Spleen (tissue), 11 donors: ENCODE measurements around the gene SMARCA4. TPM values are rescaled to one million over a fixed set of nuclear protein-coding genes. Genes with fewer than 3 reads are reported as not detected.
A peak's percentile ranks its signal among the peaks of the same experiment; 100 is the strongest.

ENCODE experiments used
- DNase-seq: peaks from one replicate; pipeline ENCODE4 v3.0.0-alpha.2; 2020
- H3K27ac ChIP-seq, 8 donors: fragments of 200-600 bp; sonication (generic) in 7 of 8; 1 replicate in 4 of 8; 2 replicates in 4 of 8; pipeline versions ENCODE4 v1.5.0 to v1.8.0; 2016 to 2021; ENCODE audit warnings: inconsistent platforms in 4 of 8, mild to moderate bottlenecking in 4 of 8, moderate library complexity in 1 of 8
- H3K27me3 ChIP-seq, 7 donors: fragments of 200-600 bp; sonication (generic) in 6 of 7; replicated peaks in 1 of 7; 1 replicate in 4 of 7; 2 replicates in 3 of 7; pipeline versions ENCODE4 v1.5.0 to v1.8.0; 2016 to 2021; ENCODE audit warnings: inconsistent platforms in 3 of 7, mild to moderate bottlenecking in 1 of 7
- H3K36me3 ChIP-seq, 6 donors: fragments of 200-600 bp; sonication (generic) in 5 of 6; 1 replicate in 4 of 6; 2 replicates in 2 of 6; pipeline versions ENCODE4 v1.5.0 to v1.8.0; 2016 to 2021; ENCODE audit warnings: inconsistent platforms in 2 of 6
- H3K4me1 ChIP-seq, 6 donors: fragments of 200-600 bp; sonication (generic) in 5 of 6; 1 replicate in 3 of 6; 2 replicates in 3 of 6; pipeline versions ENCODE4 v1.5.0 to v1.8.0; 2016 to 2021; ENCODE audit warnings: inconsistent platforms in 3 of 6
- H3K4me3 ChIP-seq, 8 donors: fragments of 200-600 bp; sonication (generic) in 7 of 8; 1 replicate in 4 of 8; 2 replicates in 4 of 8; pipeline versions ENCODE4 v1.5.0 to v1.8.0; 2016 to 2021; ENCODE audit warnings: inconsistent platforms in 4 of 8, mild to moderate bottlenecking in 4 of 8, moderate library complexity in 2 of 8
- H3K9me3 ChIP-seq, 8 donors: fragments of 200-600 bp; sonication (generic) in 7 of 8; 1 replicate in 4 of 8; 2 replicates in 4 of 8; pipeline versions ENCODE4 v1.5.0 to v1.8.0; 2016 to 2021; ENCODE audit warnings: inconsistent platforms in 4 of 8
- POLR2A ChIP-seq, 3 donors: fragments of 450-650 bp; IDR thresholded peaks; one replicate each; pipeline ENCODE4 v1.5.1; 2017; ENCODE audit warnings: antibody characterized with exemption in 3 of 3, mild to moderate bottlenecking in 1 of 3
- POLR2AphosphoS5 ChIP-seq, 3 donors: sonication (generic); formaldehyde crosslinking; IDR thresholded peaks; one replicate each; pipeline ENCODE4 v1.5.1; 2017; ENCODE audit warnings: antibody characterized with exemption in 3 of 3
- WGBS, 5 donors: extraction: QIAGEN DNeasy Blood & Tissue Kit in 3 of 5; methylation state at CpG; one replicate each; pipeline versions ENCODE4 v1.1.5 to v1.1.7; 2013 to 2018; 5-methylcytosine and 5-hydroxymethylcytosine counted together
- intact Hi-C: fragments of 100-400 bp; cut with DNase I; formaldehyde crosslinking; loops from one replicate; pipeline ENCODE4 v1.15.0; 2023; ENCODE audit warnings: low total_unique reads
- polyA plus RNA-seq, 3 donors: library from polyadenylated mRNA; stranded (reverse); fragments of 200-250 nt; gene quantifications; one replicate each; pipeline ENCODE4 v1.2.1, GENCODE V29; 2013
- total RNA-seq, 7 donors: library from RNA; depleted of rRNA in 3 of 7; stranded (reverse); fragments of >200 nt in 3 of 7; fragmentation: NEBNext Ultra II Directional in 4 of 7; extraction: Animal tissue kit (Norgen Biotek cat#: 25700) in 4 of 7; gene quantifications; one replicate each; pipeline versions ENCODE4 v1.1.0 to v1.2.1, GENCODE V29; 2016 to 2021
- TF ChIP-seq, protein P1 (sequence below), 11 experiments: fragments of 200-600 bp in 7 of 11; fragments of 450-650 bp in 4 of 11; sonication (generic) in 4 of 11; IDR thresholded peaks in 8 of 11; conservative IDR thresholded peaks in 3 of 11; 1 replicate in 7 of 11; 2 replicates in 4 of 11; pipeline versions ENCODE4 v1.4.0 to v1.8.0; 2016 to 2021; ENCODE audit warnings: antibody characterized with exemption in 11 of 11, inconsistent platforms in 4 of 11, mild to moderate bottlenecking in 1 of 11
- donor health status: healthy with polysubstance abuse.
- donor health status: DM: no; HTN: no; CAD: no; lungs with moderate emphysema.
- donor health status: DM: no; HTN: no; CAD: no.
- donor health status: Bipolar disorder and iron deficiency.
- donor health status: healthy.
- donor health status: DM: no; HTN: no; CAD: no.
- donor health status: DM: yes; HTN: yes; CAD: no.

Gene SMARCA4
- total and polyA plus RNA-seq, 10 donors = 41.6 to 95.6 (median 65.8) TPM

DNA sequence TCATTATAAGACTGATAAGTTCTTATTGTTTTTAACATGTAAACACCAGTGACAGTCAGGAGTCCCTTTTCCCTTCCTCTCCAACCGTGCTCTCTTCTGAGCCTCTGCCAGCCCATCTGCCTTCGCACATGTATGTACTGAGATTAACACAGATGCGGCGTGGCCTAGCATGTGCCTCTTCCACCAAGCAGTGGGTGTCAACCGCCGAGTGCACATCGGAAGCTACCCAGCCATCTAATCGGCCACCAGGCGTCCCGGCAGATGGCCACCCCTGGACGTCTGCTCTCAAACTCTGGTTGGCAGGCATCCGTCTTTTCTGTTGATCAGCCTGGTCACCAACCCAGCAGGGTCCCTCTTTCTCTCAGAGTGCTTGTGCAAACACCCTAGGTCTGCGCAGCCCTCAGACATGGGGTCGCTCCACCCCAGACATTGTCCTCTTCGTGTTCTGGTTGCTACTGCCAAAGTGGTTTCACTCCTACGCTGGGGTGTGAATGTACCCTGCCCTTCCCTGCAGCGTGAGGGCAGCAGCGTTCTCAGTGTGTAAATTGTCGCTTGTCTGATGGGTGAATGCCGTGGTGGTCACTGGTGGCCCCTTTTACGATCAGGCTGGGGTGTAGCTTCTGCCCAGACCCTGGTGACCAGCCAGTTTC, 70.7 kb downstream of the SMARCA4 start:
- TF ChIP-seq POLR2AphosphoS5 (IDR thresholded peaks at IDR 0.05) (no peak), POLR2A (IDR thresholded peaks at IDR 0.05) (no peak)
- TF ChIP-seq, protein P1, sequence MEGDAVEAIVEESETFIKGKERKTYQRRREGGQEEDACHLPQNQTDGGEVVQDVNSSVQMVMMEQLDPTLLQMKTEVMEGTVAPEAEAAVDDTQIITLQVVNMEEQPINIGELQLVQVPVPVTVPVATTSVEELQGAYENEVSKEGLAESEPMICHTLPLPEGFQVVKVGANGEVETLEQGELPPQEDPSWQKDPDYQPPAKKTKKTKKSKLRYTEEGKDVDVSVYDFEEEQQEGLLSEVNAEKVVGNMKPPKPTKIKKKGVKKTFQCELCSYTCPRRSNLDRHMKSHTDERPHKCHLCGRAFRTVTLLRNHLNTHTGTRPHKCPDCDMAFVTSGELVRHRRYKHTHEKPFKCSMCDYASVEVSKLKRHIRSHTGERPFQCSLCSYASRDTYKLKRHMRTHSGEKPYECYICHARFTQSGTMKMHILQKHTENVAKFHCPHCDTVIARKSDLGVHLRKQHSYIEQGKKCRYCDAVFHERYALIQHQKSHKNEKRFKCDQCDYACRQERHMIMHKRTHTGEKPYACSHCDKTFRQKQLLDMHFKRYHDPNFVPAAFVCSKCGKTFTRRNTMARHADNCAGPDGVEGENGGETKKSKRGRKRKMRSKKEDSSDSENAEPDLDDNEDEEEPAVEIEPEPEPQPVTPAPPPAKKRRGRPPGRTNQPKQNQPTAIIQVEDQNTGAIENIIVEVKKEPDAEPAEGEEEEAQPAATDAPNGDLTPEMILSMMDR (IDR thresholded peaks at IDR 0.05 in 8 of 11, conservative IDR thresholded peaks at IDR 0.05 in 3 of 11) = no peak
- Histone ChIP-seq H3K27me3 (no peaks in the 10 kb centered on the region), H3K9me3 (no peaks in the 10 kb centered on the region), H3K4me1 (peaks cover 5 to 20% (median 11%) of the 10 kb centered on the region in 6 donors), H3K4me3 (no peak overlapping the region), H3K36me3 (peaks cover 0 to 100% (median 94%) of the 10 kb centered on the region in 6 donors), H3K27ac (no peak overlapping the region)
- intact Hi-C loops = no loop called here
- no peak for DNase-seq
- 93 to 96% (median 93%) methylated on average over 21 of the region's 21 CpGs for WGBS, 5 donors

DNA sequence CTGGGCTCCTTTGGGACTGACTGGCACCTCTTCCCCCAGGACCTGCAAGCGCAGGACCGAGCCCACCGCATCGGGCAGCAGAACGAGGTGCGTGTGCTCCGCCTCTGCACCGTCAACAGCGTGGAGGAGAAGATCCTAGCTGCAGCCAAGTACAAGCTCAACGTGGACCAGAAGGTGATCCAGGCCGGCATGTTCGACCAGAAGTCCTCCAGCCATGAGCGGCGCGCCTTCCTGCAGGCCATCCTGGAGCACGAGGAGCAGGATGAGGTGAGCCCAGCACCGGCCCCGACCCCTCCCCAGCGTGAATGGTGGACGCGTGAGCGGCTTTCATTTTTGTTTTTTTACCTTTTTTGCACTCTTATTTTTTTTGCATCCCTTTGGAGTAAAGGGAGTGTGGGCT, 72.4 kb downstream of the SMARCA4 start:
- intact Hi-C loops = no loop called here
- WGBS, 5 donors = 91 to 93% (median 92%) methylated on average over 18 to 22 of the region's 22 CpGs
- DNase-seq = no peak
- H3K4me3 ChIP-seq = no peak overlapping the region
- H3K9me3 ChIP-seq = no peaks in the 10 kb centered on the region
- H3K27me3 ChIP-seq = no peaks in the 10 kb centered on the region
- H3K36me3 ChIP-seq = peaks cover 0 to 100% (median 94%) of the 10 kb centered on the region in 6 donors
- H3K27ac ChIP-seq = no peak overlapping the region
- TF ChIP-seq, protein P1 (IDR thresholded peaks at IDR 0.05 in 8 of 11, conservative IDR thresholded peaks at IDR 0.05 in 3 of 11) = no peak
- TF ChIP-seq POLR2A (IDR thresholded peaks at IDR 0.05) (no peak), POLR2AphosphoS5 (IDR thresholded peaks at IDR 0.05) (peak in 1 of 3 donors; percentile 12)
- peaks cover 5 to 20% (median 11%) of the 10 kb centered on the region in 6 donors for H3K4me1 ChIP-seq

DNA sequence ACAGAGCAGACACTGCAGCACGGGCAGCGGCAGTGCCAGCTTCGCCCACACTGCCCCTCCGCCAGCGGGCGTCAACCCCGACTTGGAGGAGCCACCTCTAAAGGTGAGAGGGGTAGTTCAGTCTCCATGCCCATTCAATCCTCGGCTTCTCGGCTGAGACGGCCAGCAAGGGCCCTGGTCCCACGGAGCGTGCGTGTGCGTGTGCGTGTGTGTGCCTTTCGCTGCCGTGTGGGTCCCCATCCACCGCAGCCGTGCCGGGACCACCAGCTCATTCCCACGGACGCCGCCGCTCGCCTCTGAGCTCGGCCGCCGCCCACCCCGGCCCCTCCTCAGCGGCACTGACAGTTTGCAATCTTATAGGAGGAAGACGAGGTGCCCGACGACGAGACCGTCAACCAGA, 72.9 kb downstream of the SMARCA4 start:
- WGBS, 5 donors = 93 to 97% (median 95%) methylated on average over 8 to 35 of the region's 35 CpGs
- no peak for TF ChIP-seq POLR2A (IDR thresholded peaks at IDR 0.05)
- TF ChIP-seq, protein P1 (IDR thresholded peaks at IDR 0.05 in 8 of 11, conservative IDR thresholded peaks at IDR 0.05 in 3 of 11) = no peak
- peaks cover 5 to 20% (median 11%) of the 10 kb centered on the region in 6 donors for H3K4me1 ChIP-seq
- DNase-seq = no peak
- H3K27ac ChIP-seq = no peak overlapping the region
- no peaks in the 10 kb centered on the region for H3K27me3 ChIP-seq
- intact Hi-C loops = no loop called here
- H3K36me3 ChIP-seq = peaks cover 0 to 100% (median 92%) of the 10 kb centered on the region in 6 donors
- H3K4me3 ChIP-seq = no peak overlapping the region
- no peaks in the 10 kb centered on the region for H3K9me3 ChIP-seq

DNA sequence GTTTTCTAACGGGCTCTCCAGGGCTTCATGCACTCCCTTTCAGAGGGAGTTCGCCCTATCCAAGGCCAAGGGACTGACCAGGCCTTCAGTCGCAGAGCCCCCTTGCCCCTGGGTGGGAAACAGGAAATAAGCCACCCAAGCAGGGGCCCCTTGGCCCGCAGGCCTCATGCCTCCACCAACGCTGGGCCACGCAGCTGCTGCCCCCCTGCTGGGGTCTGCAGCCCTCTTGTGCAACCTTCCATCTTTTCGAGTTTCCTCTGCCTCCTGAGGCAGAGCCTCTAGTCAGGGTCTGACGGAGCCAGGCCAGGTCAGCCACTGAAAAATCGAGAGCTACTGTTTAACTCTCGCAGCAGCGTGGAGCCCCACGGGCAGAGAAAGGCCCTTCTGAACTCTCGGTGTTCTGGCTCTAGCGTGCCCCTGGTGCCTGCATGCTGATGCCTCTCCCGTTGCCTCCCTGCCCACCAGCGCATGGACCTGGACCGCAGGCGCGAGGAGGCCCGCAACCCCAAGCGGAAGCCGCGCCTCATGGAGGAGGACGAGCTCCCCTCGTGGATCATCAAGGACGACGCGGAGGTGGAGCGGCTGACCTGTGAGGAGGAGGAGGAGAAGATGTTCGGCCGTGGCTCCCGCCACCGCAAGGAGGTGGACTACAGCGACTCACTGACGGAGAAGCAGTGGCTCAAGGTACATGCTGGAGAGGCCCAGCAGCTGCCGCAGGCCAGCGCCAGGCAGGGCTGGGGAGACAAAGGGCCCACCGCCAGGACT, 73.8 kb downstream of the SMARCA4 start:
- no peak for DNase-seq

More for the DNA sequence above, 73.8 kb downstream of the SMARCA4 start:
- Histone ChIP-seq H3K27me3 (no peaks in the 10 kb centered on the region), H3K4me1 (peaks cover 5 to 20% (median 11%) of the 10 kb centered on the region in 6 donors), H3K9me3 (no peaks in the 10 kb centered on the region), H3K27ac (peak overlapping the region in 1 of 8 donors; percentile 67), H3K4me3 (no peak overlapping the region), H3K36me3 (peaks cover 0 to 100% (median 88%) of the 10 kb centered on the region in 6 donors)
- 86 to 92% (median 89%) methylated on average over 32 to 38 of the region's 38 CpGs for WGBS, 5 donors
- intact Hi-C loops = loop anchor here (5.0 kb wide), 2 partner anchors 98 to 168 kb away; no protein-coding TSS in a partner anchor
- TF ChIP-seq POLR2AphosphoS5 (IDR thresholded peaks at IDR 0.05) = peak in 1 of 3 donors; percentile 26
- TF ChIP-seq, protein P1 (IDR thresholded peaks at IDR 0.05 in 8 of 11, conservative IDR thresholded peaks at IDR 0.05 in 3 of 11) = no peak
- no peak for TF ChIP-seq POLR2A (IDR thresholded peaks at IDR 0.05)
